Left lung (tissue), 10 donors: ENCODE results near the gene PLOD2. TPM values are rescaled to one million over a fixed set of nuclear protein-coding genes. Genes with fewer than 3 reads are reported as not detected.

ENCODE experiments used
- ATAC-seq: fragments of 200-7000 bp; cut with Tn5 transposase; one replicate; pipeline ENCODE4 v1.9.1; 2020; ENCODE audit warnings: moderate library complexity
- DNase-seq, 4 donors: peaks; one replicate each; pipeline ENCODE4 v3.0.0-alpha.2; 2013 to 2020
- H3K27ac ChIP-seq, 2 donors: fragments of 200-600 bp; sonication (generic) in 1 of 2; one replicate each; pipeline versions ENCODE4 v1.5.0 to v1.8.0; 2020 to 2021
- H3K27me3 ChIP-seq, 2 donors: fragments of 200-600 bp; sonication (generic) in 1 of 2; one replicate each; pipeline versions ENCODE4 v1.5.0 to v1.8.0; 2020 to 2021
- H3K36me3 ChIP-seq, 2 donors: fragments of 200-600 bp; sonication (generic) in 1 of 2; one replicate each; pipeline versions ENCODE4 v1.5.0 to v1.8.0; 2020 to 2021
- H3K4me1 ChIP-seq, 2 donors: fragments of 200-600 bp; one replicate each; pipeline ENCODE4 v1.8.0; 2021
- H3K4me3 ChIP-seq, 2 donors: fragments of 200-600 bp; sonication (generic) in 1 of 2; one replicate each; pipeline versions ENCODE4 v1.5.0 to v1.8.0; 2020 to 2021; ENCODE audit warnings: mild to moderate bottlenecking in 1 of 2
- H3K9me3 ChIP-seq, 2 donors: fragments of 200-600 bp; sonication (generic) in 1 of 2; one replicate each; pipeline versions ENCODE4 v1.5.0 to v1.8.0; 2020 to 2021
- CTCF ChIP-seq, 2 donors: fragments of 200-600 bp; sonication (generic) in 1 of 2; IDR thresholded peaks; one replicate each; pipeline versions ENCODE4 v1.5.0 to v1.8.0; 2021; ENCODE audit warnings: antibody characterized with exemption in 2 of 2
- intact Hi-C, 2 donors: fragments of 100-400 bp; cut with DNase I; formaldehyde crosslinking; loops; one replicate each; pipeline versions ENCODE4 v1.11.2 to v1.14.2; 2022
- polyA plus RNA-seq, 6 donors: library from polyadenylated mRNA; unstranded; fragments of 120-200 nt; gene quantifications; one replicate each; pipeline ENCODE4 v1.2.1, GENCODE V29; 2013; ENCODE audit not compliant: insufficient read length in 6 of 6
- total RNA-seq, 2 donors: library from RNA; stranded (reverse); fragmentation: NEBNext Ultra II Directional; extraction: Animal tissue kit (Norgen Biotek cat#: 25700); gene quantifications; one replicate each; pipeline ENCODE4 v1.2.1, GENCODE V29; 2021
- donor health status: DM: no; HTN: yes; CAD: no.
- donor health status: DM: no; HTN: no; CAD: no.

Gene PLOD2
- total and polyA plus RNA-seq, 8 donors = 41.9 to 98.6 (median 69.1) TPM

GRCh38 chr3:146100825-146101444 lies 60.0 kb downstream of the PLOD2 start:
- ATAC-seq = no peak
- H3K27ac ChIP-seq = no peak overlapping the region
- intact Hi-C loops = no loop called here

GRCh38 chr3:146100180-146100579 lies 60.8 kb downstream of the PLOD2 start:
- ATAC-seq = no peak
- H3K36me3 ChIP-seq = peaks cover 0 to 3% of the 10 kb centered on the region in 2 donors
- H3K9me3 ChIP-seq = no peaks in the 10 kb centered on the region
- no peaks in the 10 kb centered on the region for H3K27me3 ChIP-seq
- TF ChIP-seq CTCF (IDR thresholded peaks at IDR 0.05) = no peak
- H3K4me3 ChIP-seq = no peak overlapping the region
- intact Hi-C loops = no loop called here
- DNase-seq = no peak
- H3K27ac ChIP-seq = no peak overlapping the region
- no peaks in the 10 kb centered on the region for H3K4me1 ChIP-seq

More at GRCh38 chr3:146100825-146101444, 60.0 kb downstream of the PLOD2 start:
- no peaks in the 10 kb centered on the region for H3K4me1 ChIP-seq
- H3K36me3 ChIP-seq = peaks cover 0 to 3% of the 10 kb centered on the region in 2 donors
- no peak for DNase-seq
- no peak overlapping the region for H3K4me3 ChIP-seq
- H3K27me3 ChIP-seq = no peaks in the 10 kb centered on the region
- TF ChIP-seq CTCF (IDR thresholded peaks at IDR 0.05) = no peak
- H3K9me3 ChIP-seq = no peaks in the 10 kb centered on the region

- Histone ChIP-seq H3K27ac (no peak overlapping the region), H3K9me3 (no peaks in the 10 kb centered on the region), H3K4me1 (no peaks in the 10 kb centered on the region), H3K36me3 (peaks cover 0 to 3% of the 10 kb centered on the region in 2 donors), H3K27me3 (no peaks in the 10 kb centered on the region), H3K4me3 (no peak overlapping the region)
- intact Hi-C loops = no loop called here
- DNase-seq (no peak), ATAC-seq (no peak)
- no peak for TF ChIP-seq CTCF (IDR thresholded peaks at IDR 0.05)
Observed at GRCh38 chr3:146099316-146099715, 61.7 kb downstream of the PLOD2 start.

- Histone ChIP-seq H3K27ac (no peak overlapping the region), H3K4me1 (no peaks in the 10 kb centered on the region), H3K9me3 (no peaks in the 10 kb centered on the region), H3K36me3 (no peaks in the 10 kb centered on the region), H3K27me3 (no peaks in the 10 kb centered on the region), H3K4me3 (no peak overlapping the region)
- ATAC-seq = peak; percentile 40
- intact Hi-C loops = no loop called here
- no peak for TF ChIP-seq CTCF (IDR thresholded peaks at IDR 0.05)
- DNase-seq = no peak
Observed at GRCh38 chr3:146093896-146094295, 67.1 kb downstream of the PLOD2 start.

GRCh38 chr3:146092230-146092629 lies 68.8 kb downstream of the PLOD2 start:
- DNase-seq (no peak), ATAC-seq (no peak)
- Histone ChIP-seq H3K4me1 (no peaks in the 10 kb centered on the region), H3K27ac (no peak overlapping the region), H3K27me3 (no peaks in the 10 kb centered on the region), H3K36me3 (no peaks in the 10 kb centered on the region), H3K4me3 (no peak overlapping the region), H3K9me3 (no peaks in the 10 kb centered on the region)
- intact Hi-C loops = no loop called here
- no peak for TF ChIP-seq CTCF (IDR thresholded peaks at IDR 0.05)
